H9 (cell line): ENCODE measurements around the gene ANKRD13D. TPM values are rescaled to one million over a fixed set of nuclear protein-coding genes. Genes with fewer than 3 reads are reported as not detected.

ENCODE experiments used
- DNase-seq: peaks from one replicate; pipeline ENCODE4 v3.0.0-alpha.2; 2017
- H2AFZ ChIP-seq: one replicate; pipeline ENCODE4 v1.6.1; 2013; ENCODE audit warnings: mild to moderate bottlenecking, low read length, control low read depth, moderate library complexity
- H2AK5ac ChIP-seq: 2 replicates; pipeline ENCODE4 v1.6.1; 2013; ENCODE audit warnings: low read length, control low read depth, mixed read lengths; ENCODE audit not compliant: insufficient read length
- H2BK120ac ChIP-seq: one replicate; pipeline ENCODE4 v1.6.1; 2013; ENCODE audit warnings: low read depth, mild to moderate bottlenecking, low read length, control low read depth, inconsistent platforms; ENCODE audit not compliant: poor library complexity, severe bottlenecking
- H2BK12ac ChIP-seq: 2 replicates; pipeline ENCODE4 v1.6.1; 2013; ENCODE audit warnings: low read length, control low read depth, mixed read lengths, low read depth; ENCODE audit not compliant: insufficient read length
- H2BK15ac ChIP-seq: 2 replicates; pipeline ENCODE4 v1.6.1; 2013; ENCODE audit warnings: low read depth, low read length, control low read depth
- H2BK20ac ChIP-seq: one replicate; pipeline ENCODE4 v1.6.1; 2013; ENCODE audit warnings: low read depth, mild to moderate bottlenecking, low read length, control low read depth, inconsistent platforms; ENCODE audit not compliant: poor library complexity, severe bottlenecking
- H2BK5ac ChIP-seq: 2 replicates; pipeline ENCODE4 v1.6.1; 2013; ENCODE audit warnings: low read length, control low read depth, mixed read lengths; ENCODE audit not compliant: insufficient read length
- H3K14ac ChIP-seq: 2 replicates; pipeline ENCODE4 v1.6.1; 2013; ENCODE audit warnings: low read length, control low read depth; ENCODE audit not compliant: insufficient read depth
- H3K18ac ChIP-seq: 2 replicates; pipeline ENCODE4 v1.6.1; 2013; ENCODE audit warnings: low read depth, mild to moderate bottlenecking, mixed read lengths, low read length, control low read depth; ENCODE audit not compliant: insufficient read length
- H3K23ac ChIP-seq: 2 replicates; pipeline ENCODE4 v1.6.1; 2013; ENCODE audit warnings: low read length, control low read depth, mixed read lengths, low read depth; ENCODE audit not compliant: insufficient read length
- H3K23me2 ChIP-seq: 2 replicates; pipeline ENCODE4 v1.6.1; 2013; ENCODE audit warnings: low read depth, mild to moderate bottlenecking, mixed read lengths, low read length, control low read depth; ENCODE audit not compliant: insufficient read length, poor library complexity, severe bottlenecking
- H3K27ac ChIP-seq: 2 replicates; pipeline ENCODE4 v1.5.1; 2013; ENCODE audit warnings: low read length, control low read depth, mixed read lengths, low read depth; ENCODE audit not compliant: insufficient read length
- H3K27me3 ChIP-seq: 2 replicates; pipeline ENCODE4 v1.6.1; 2013; ENCODE audit warnings: low read length, control low read depth, inconsistent platforms; ENCODE audit not compliant: insufficient read depth
- H3K4ac ChIP-seq: 2 replicates; pipeline ENCODE4 v1.6.1; 2013; ENCODE audit warnings: low read depth, mild to moderate bottlenecking, control low read depth, inconsistent platforms, low read length, moderate library complexity
- H3K4me1 ChIP-seq: 2 replicates; pipeline ENCODE4 v1.6.1; 2013; ENCODE audit warnings: low read length, control low read depth, inconsistent platforms; ENCODE audit not compliant: insufficient read depth
- H3K4me2 ChIP-seq: 2 replicates; pipeline ENCODE4 v1.6.1; 2013; ENCODE audit warnings: low read length, control low read depth, mixed read lengths; ENCODE audit not compliant: insufficient read length, insufficient read depth
- H3K56ac ChIP-seq: 2 replicates; pipeline ENCODE4 v1.6.1; 2013; ENCODE audit warnings: low read depth, mild to moderate bottlenecking, mixed read lengths, low read length, control low read depth; ENCODE audit not compliant: insufficient read length
- H3K79me1 ChIP-seq: 2 replicates; pipeline ENCODE4 v1.6.1; 2013; ENCODE audit warnings: low read depth, mild to moderate bottlenecking, moderate library complexity, low read length, control low read depth, inconsistent platforms; ENCODE audit not compliant: insufficient read depth, poor library complexity, severe bottlenecking
- H3K79me2 ChIP-seq: 2 replicates; pipeline ENCODE4 v1.6.1; 2013; ENCODE audit warnings: low read length, control low read depth, inconsistent platforms; ENCODE audit not compliant: insufficient read depth
- H3K9ac ChIP-seq: 2 replicates; pipeline ENCODE4 v1.6.1; 2013; ENCODE audit warnings: low read length, control low read depth, mixed read lengths; ENCODE audit not compliant: insufficient read length; ENCODE audit errors: extremely low read depth
- H3K9me3 ChIP-seq: one replicate; pipeline ENCODE4 v1.6.1; 2013; ENCODE audit warnings: low read depth, low read length, inconsistent platforms; ENCODE audit not compliant: control insufficient read depth
- H3T11ph ChIP-seq: one replicate; pipeline ENCODE4 v1.6.1; 2013; ENCODE audit warnings: mild to moderate bottlenecking, low read length, control low read depth, inconsistent platforms
- H4K20me1 ChIP-seq: one replicate; pipeline ENCODE4 v1.6.1; 2013; ENCODE audit not compliant: control insufficient read depth, insufficient read length, insufficient read depth
- H4K5ac ChIP-seq: 2 replicates; pipeline ENCODE4 v1.6.1; 2013; ENCODE audit warnings: low read depth, mild to moderate bottlenecking, mixed read lengths, low read length, control low read depth; ENCODE audit not compliant: insufficient read length
- H4K8ac ChIP-seq: replicated peaks from 2 replicates; pipeline ENCODE4 v1.6.1; 2013; ENCODE audit warnings: low read length, control low read depth, mixed read lengths, low read depth; ENCODE audit not compliant: insufficient read length
- H4K91ac ChIP-seq: 2 replicates; pipeline ENCODE4 v1.6.1; 2013; ENCODE audit warnings: low read depth, mild to moderate bottlenecking, moderate library complexity, mixed read lengths, low read length, control low read depth; ENCODE audit not compliant: insufficient read length
- H3K27ac Mint-ChIP-seq, 3 experiments: 2 replicates in 2 of 3; 3 replicates in 1 of 3; pipeline ENCODE4 v1.8.0; 2020 to 2021; ENCODE audit warnings: mixed read lengths in 3 of 3, mild to moderate bottlenecking in 1 of 3, moderate library complexity in 1 of 3
- H3K27me3 Mint-ChIP-seq: 2 replicates; pipeline ENCODE4 v1.8.0; 2021; ENCODE audit warnings: low read depth, mild to moderate bottlenecking, moderate library complexity, mixed read lengths
- H3K36me3 Mint-ChIP-seq, 3 experiments: 2 replicates in 2 of 3; 3 replicates in 1 of 3; pipeline ENCODE4 v1.8.0; 2020 to 2021; ENCODE audit warnings: low read depth in 3 of 3, mixed read lengths in 3 of 3; ENCODE audit not compliant: insufficient read depth in 1 of 3
- H3K4me1 Mint-ChIP-seq, 2 experiments: 2 replicates each; pipeline ENCODE4 v1.8.0; 2020; ENCODE audit warnings: mixed read lengths in 2 of 2
- H3K4me3 Mint-ChIP-seq, 2 experiments: 2 replicates in 1 of 2; 3 replicates in 1 of 2; pipeline ENCODE4 v1.8.0; 2020 to 2021; ENCODE audit warnings: mild to moderate bottlenecking in 2 of 2, mixed read lengths in 2 of 2, moderate library complexity in 1 of 2
- H3K9me3 Mint-ChIP-seq, 2 experiments: 2 replicates in 1 of 2; 3 replicates in 1 of 2; pipeline ENCODE4 v1.8.0; 2020; ENCODE audit warnings: mild to moderate bottlenecking in 2 of 2, mixed read lengths in 2 of 2, moderate library complexity in 1 of 2
- CTCF ChIP-seq: fragments of 200-600 bp; sonication (generic); conservative IDR thresholded peaks from 3 replicates; pipeline ENCODE4 v1.8.0; 2021; ENCODE audit warnings: antibody characterized with exemption, mild to moderate bottlenecking
- WGBS: extraction: QIAGEN DNeasy Blood & Tissue Kit; methylation state at CpG from one replicate; pipeline ENCODE4 v1.1.7; 2013; ENCODE audit warnings: missing lambda C conversion rate, low lambda C conversion rate, mixed read lengths; ENCODE audit not compliant: insufficient read length; ENCODE audit errors: extremely low coverage; 5-methylcytosine and 5-hydroxymethylcytosine counted together
- total RNA-seq: library from RNA; stranded (reverse); gene quantifications from 2 replicates; pipeline ENCODE4 v1.2.1, GENCODE V29; 2021

Gene ANKRD13D
- total RNA-seq, 1 experiment from 2014 or later, result 42.1 TPM

DNA sequence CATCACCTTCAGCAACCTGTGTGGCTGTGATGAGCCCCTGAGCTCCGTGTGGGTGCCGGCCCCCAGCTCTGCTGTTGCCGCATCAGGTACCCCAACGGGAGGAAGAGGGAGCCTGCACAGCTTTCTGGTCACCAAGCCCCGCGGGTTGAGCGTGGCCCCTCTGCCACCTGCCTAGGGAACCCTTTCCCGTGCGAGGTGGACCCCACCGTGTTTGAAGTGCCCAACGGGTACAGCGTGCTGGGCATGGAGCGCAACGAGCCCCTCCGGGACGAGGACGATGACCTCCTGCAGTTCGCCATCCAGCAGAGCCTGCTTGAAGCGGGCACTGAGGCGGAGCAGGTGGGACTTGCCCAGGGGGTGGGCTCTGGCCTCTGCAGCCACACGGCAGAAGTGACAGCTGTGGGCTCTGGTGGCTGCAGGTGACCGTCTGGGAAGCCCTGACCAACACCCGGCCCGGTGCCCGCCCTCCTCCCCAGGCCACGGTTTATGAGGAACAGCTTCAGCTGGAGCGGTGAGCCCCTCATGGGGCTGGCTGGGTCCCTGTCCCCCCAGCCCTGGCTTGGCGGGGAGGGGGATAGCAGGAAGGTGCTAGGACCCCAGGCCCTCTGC lies 12.3 kb downstream of the ANKRD13D start:
- DNase-seq, result no peak
- no peak overlapping the region for H3K27ac ChIP-seq
- no peak for TF ChIP-seq CTCF
- H3K27me3 Mint-ChIP-seq, result peaks cover 6% of the 10 kb centered on the region
- no peak overlapping the region for H3K56ac ChIP-seq
- peaks cover 4 to 5% of the 10 kb centered on the region in 2 experiments; a peak in 4 of 5 replicates for H3K9me3 Mint-ChIP-seq
- H2BK15ac ChIP-seq, result no peak overlapping the region
- peaks cover 7 to 38% (median 22%) of the 10 kb centered on the region in 3 experiments for H3K36me3 Mint-ChIP-seq
- no peaks in the 10 kb centered on the region for H3K79me2 ChIP-seq
- H3K9ac ChIP-seq, result no peak overlapping the region
- H3K4me2 ChIP-seq, result peak overlapping the region; percentile 65
- H3K23ac ChIP-seq, result no peak overlapping the region
- no peaks in the 10 kb centered on the region for H3K9me3 ChIP-seq
- H4K8ac ChIP-seq, result no peak overlapping the region
- H3K18ac ChIP-seq, result no peak overlapping the region
- no peaks in the 10 kb centered on the region for H3K4me1 ChIP-seq
- H2AK5ac ChIP-seq, result no peak overlapping the region
- peaks cover 11 to 16% of the 10 kb centered on the region in 2 experiments for H3K4me1 Mint-ChIP-seq
- peaks cover 16% of the 10 kb centered on the region for H3K23me2 ChIP-seq
- H4K20me1 ChIP-seq, result no peaks in the 10 kb centered on the region
- no peak overlapping the region for H3T11ph ChIP-seq
- H4K5ac ChIP-seq, result no peak overlapping the region
- no peaks in the 10 kb centered on the region for H3K27me3 ChIP-seq
- H3K4ac ChIP-seq, result no peak overlapping the region
- no peak overlapping the region for H2BK5ac ChIP-seq
- H2BK20ac ChIP-seq, result no peak overlapping the region
- no peak overlapping the region for H2AFZ ChIP-seq
- no CpG with 5 or more reads among the region's 28 CpGs for WGBS
- H2BK120ac ChIP-seq, result no peak overlapping the region
- no peak overlapping the region for H4K91ac ChIP-seq
- no peaks in the 10 kb centered on the region for H3K79me1 ChIP-seq
- H3K14ac ChIP-seq, result no peak overlapping the region; the same call in 1 of the 2 replicates
- H2BK12ac ChIP-seq, result no peak overlapping the region
- no peak overlapping the region for H3K27ac Mint-ChIP-seq
- H3K4me3 Mint-ChIP-seq, result no peak overlapping the region
